GM19397 (cell line): Measurements from ENCODE around the gene EIF1AY.
A peak's percentile ranks its signal among the peaks of the same experiment; 100 is the strongest.
"Not testable (repeated sequence)": the region's sequence is repeated elsewhere in the genome, so short reads cannot be mapped to it uniquely, and the experiment has no call there.

Source experiments
- ATAC-seq: cut with Tn5 transposase; IDR thresholded peaks from one replicate; pipeline ENCODE4 v1.9.1; 2021; ENCODE audit warnings: mild to moderate bottlenecking, moderate library complexity; ENCODE audit not compliant: unreplicated experiment

The EIF1AY gene, protein sequence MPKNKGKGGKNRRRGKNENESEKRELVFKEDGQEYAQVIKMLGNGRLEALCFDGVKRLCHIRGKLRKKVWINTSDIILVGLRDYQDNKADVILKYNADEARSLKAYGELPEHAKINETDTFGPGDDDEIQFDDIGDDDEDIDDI

DNA sequence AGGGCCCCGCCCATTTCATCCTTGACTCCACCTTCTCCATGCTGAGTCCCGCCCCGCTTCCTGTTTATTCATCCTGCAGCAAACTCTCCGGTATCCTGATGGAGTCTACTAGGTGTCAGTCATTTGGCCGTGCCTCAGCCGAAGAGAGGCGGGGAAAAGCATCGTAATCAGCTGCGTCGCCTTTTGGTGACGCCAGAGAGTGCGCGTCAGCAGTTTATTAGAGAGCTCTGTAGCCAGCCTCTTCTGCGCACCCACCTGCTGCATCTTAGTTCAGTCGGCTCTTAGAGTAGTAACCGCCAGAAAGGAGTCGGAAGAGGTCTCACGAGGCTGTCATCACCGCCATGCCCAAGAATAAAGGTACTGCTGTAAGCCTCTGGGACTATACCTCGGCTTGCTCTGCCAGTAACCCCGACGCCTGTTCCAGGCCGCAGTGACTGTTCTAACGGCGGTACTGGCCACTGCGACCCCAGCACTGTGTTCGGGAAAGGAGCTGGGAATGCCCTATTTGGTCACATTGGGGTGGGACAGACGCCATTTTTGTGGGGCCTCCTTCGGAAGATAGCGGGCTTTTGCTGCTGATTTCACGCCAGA is at the start of gene EIF1AY:
TSS of gene EIF1AY (plus strand) at position 246 of the 591 bp plus-strand sequence. CDS start at position 342, 96 bp downstream.
- ATAC-seq = peak; percentile 91

DNA sequence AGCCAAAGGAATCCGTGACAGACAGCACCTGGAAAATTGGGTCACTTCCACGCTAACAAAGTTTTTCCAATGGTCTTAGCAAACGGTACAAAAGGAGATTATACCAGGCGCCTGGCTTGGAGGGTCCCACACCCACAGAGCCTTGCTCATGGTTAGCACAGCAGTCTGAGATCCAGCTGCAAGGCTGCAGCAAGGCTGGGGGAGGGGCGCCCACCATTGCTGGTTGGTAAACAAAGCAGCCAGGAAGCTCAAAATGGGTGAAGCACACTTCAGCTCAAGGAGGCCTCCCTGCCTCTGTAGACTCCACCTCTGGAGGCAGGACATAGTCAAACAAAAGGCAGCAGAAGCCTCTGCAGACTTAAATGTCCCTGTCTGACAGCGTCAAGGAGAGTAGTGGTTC is 47.1 kb upstream of the EIF1AY start:
- no peak for ATAC-seq

GRCh38 chrY:20538186-20538585 is 37.4 kb upstream of the EIF1AY start:
- no peak for ATAC-seq

DNA sequence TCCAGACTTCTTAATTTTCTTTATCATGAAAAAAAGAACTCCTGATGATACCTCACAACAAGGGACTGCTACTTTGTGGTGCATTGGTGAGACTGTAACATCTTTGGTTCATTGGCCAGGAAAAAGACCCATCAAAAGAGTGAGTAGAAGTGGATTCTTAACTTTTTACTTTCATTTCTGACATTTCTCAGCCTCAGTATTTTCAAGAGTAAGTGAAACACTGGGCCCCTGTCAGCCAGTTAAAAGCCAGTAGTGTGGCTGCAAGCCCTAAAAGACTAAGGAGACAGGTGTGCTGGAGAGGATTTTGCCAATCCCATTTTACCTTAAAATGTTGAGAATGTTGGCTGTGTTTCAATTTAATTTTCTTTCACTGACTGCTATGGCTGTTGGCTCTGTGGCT is 36.6 kb upstream of the EIF1AY start:
- ATAC-seq = no peak

DNA sequence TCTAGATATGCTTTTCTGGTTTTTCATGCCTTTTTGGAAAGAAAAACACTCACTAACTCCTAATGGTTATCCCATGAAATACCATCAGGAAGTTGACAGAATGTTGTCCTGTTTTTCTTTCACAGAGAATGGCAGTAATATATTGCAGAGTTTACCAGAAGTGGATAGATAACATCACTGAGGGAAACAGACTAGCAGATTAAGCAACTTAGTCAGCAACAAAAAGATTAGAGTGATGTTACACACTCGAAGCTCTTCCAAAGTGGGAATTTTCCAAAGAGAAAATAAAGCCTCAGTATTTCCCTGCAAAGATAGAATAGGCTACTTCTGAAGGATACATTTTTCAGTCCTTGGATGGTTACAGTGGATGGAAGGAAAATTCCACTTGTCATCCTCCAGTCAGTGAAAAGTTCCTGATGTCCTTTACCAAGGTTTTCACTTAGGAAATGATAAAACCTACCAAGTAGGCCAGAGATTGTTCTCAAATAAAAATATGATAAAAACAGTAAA is 31.1 kb upstream of the EIF1AY start:
- ATAC-seq = no peak

- no peak for ATAC-seq
These were observed 29.5 kb upstream of the EIF1AY start for GRCh38 chrY:20546071-20546470.

- ATAC-seq = no peak
These were observed 26.3 kb upstream of the EIF1AY start for GRCh38 chrY:20549289-20549688.

GRCh38 chrY:20551840-20552239 is 23.7 kb upstream of the EIF1AY start:
- ATAC-seq = no peak

DNA sequence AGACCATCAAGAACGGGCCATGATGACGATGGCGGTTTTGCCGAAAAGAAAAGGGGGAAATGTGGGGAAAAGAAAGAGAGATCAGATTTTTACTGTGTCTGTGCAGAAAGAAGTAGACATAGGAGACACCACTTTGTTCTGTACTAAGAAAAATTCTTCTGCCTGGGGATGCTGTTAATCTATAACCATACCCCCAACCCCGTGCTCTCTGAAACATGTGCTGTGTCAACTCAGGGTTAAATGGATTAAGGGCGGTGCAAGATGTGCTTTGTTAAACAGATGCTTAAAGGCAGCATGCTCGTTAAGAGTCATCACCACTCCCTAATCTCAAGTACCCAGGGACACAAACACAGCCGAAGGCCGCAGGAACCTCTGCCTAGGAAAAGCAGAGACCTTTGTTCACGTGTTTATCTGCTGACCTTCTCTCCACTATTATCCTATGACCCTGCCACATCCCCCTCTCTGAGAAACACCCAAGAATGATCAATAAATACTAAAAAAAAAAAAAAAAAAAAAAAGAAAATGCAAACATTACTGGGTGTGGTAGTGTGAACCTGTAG is 22.7 kb upstream of the EIF1AY start:
- ATAC-seq = not testable (repeated sequence)

DNA sequence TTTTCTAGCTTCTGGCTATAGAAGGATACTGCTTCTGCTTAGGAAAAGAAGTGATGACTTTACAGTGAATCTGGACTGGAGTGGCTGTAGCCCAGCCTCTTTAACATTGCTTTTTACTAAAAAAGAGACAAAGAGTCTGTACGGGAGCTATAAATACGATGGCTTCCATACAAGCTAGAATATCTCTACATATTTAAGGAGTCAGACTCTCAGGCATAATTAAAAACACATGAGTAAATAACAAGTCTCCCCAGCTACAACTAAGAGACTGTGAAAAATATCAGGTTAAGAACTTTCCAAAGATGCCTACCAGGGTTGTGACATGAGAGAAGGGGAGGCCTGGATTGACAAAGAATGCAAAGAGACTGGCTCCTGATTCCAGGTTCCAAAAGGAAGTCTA is 19.8 kb upstream of the EIF1AY start:
- ATAC-seq = no peak

- ATAC-seq = no peak
These were observed 16.9 kb upstream of the EIF1AY start for GRCh38 chrY:20558677-20559076.

DNA sequence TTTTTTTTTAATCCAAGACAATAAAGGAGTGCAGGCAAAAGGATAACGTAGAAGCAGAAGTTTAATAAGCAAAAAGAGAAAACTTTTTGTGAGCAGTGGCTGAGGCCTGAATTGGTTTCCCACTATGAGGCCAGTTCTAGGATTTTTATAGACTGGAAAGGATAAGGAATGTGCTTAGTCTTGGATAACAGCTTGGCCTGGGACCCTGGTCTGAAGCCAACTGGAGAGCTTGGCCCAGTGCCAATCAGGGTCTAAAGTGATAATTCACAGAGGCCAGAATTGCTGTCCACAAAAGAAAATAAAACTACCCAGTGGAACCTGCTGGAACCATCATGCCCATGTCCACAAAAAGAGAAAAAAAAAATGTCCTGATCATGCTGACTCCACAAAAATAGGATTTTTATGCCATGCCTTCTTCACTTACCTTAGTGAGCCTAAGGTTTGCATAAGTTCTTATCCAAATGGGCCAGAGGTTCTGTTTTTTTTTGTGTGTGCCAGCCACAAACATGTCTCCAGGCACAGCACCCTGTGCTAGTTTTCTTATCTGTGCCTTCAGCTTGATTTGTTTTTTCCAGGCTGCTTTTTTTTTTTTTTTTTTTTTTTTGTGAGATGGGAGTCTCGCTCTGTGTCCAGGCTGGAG is 15.6 kb upstream of the EIF1AY start:
- no peak for ATAC-seq

GRCh38 chrY:20571306-20571705 is 4.3 kb upstream of the EIF1AY start:
- no peak for ATAC-seq

DNA sequence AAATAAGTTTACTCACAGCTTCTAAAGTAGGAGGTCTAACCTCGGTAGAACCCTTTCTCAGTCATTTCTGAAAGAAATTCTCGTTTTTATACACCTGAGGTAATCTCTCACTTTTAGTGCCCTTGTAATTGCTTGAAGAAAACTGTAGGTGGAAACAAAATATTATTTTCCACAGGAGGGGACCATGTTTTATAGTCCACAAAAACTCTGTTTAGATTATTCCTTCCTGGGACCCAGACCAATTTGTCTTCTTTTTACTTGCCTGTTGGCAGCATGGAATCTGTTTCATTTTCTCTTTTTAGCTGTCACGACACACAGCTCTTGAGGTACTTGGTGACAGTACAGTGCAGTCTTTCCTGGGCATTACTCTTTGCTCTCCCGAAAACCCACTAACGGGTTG is 930 bp downstream of the EIF1AY start:
- no peak for ATAC-seq

GRCh38 chrY:20578206-20578605 is 2.6 kb downstream of the EIF1AY start:
- ATAC-seq = no peak

GRCh38 chrY:20581687-20582086 is 6.1 kb downstream of the EIF1AY start:
- no peak for ATAC-seq

- no peak for ATAC-seq
These were observed 10.6 kb downstream of the EIF1AY start for GRCh38 chrY:20586161-20586560.
